GM21786 (cell line): Measurements from ENCODE around the gene MAP3K7.

Source experiments
- ATAC-seq: cut with Tn5 transposase; IDR thresholded peaks from one replicate; pipeline ENCODE4 v1.9.1; 2021; ENCODE audit not compliant: unreplicated experiment

MAP3K7 gene

GRCh38 chr6:90533615-90534336 is 53.1 kb downstream of the MAP3K7 start:
- no peak for ATAC-seq

- no peak for ATAC-seq
Observed at GRCh38 chr6:90530882-90531281, 56.0 kb downstream of the MAP3K7 start.

GRCh38 chr6:90525421-90525820 is 61.5 kb downstream of the MAP3K7 start:
- no peak for ATAC-seq

- no peak for ATAC-seq
Observed at GRCh38 chr6:90523779-90524310, 63.0 kb downstream of the MAP3K7 start.

- ATAC-seq, result no peak
Observed at GRCh38 chr6:90521955-90522354, 64.9 kb downstream of the MAP3K7 start.

- ATAC-seq, result no peak
Observed at GRCh38 chr6:90516074-90516660, 70.7 kb downstream of the MAP3K7 start.

GRCh38 chr6:90514496-90514895 is 72.4 kb downstream of the MAP3K7 start:
- ATAC-seq, result no peak

- no peak for ATAC-seq
Observed at GRCh38 chr6:90508753-90509152, 78.1 kb downstream of the MAP3K7 start.

GRCh38 chr6:90502866-90503407 is 83.9 kb downstream of the MAP3K7 start:
- peak; percentile 87 for ATAC-seq

GRCh38 chr6:90502381-90502780 is 84.5 kb downstream of the MAP3K7 start:
- no peak for ATAC-seq

GRCh38 chr6:90500458-90500857 is 86.4 kb downstream of the MAP3K7 start:
- no peak for ATAC-seq

- ATAC-seq, result no peak
Observed at GRCh38 chr6:90497411-90497810, 89.5 kb downstream of the MAP3K7 start.

- no peak for ATAC-seq
Observed at GRCh38 chr6:90496258-90497016, 90.4 kb downstream of the MAP3K7 start.

- no peak for ATAC-seq
Observed at GRCh38 chr6:90495216-90495817, 91.6 kb downstream of the MAP3K7 start.

GRCh38 chr6:90494067-90494780 is 92.6 kb downstream of the MAP3K7 start:
- ATAC-seq, result no peak

GRCh38 chr6:90493332-90493731 is 93.5 kb downstream of the MAP3K7 start:
- ATAC-seq, result no peak

- ATAC-seq, result no peak
Observed at GRCh38 chr6:90492798-90493197, 94.1 kb downstream of the MAP3K7 start.

GRCh38 chr6:90492369-90492768 is 94.5 kb downstream of the MAP3K7 start:
- ATAC-seq, result no peak

GRCh38 chr6:90490030-90490716 is 96.7 kb downstream of the MAP3K7 start:
- no peak for ATAC-seq

GRCh38 chr6:90488816-90489215 is 98.1 kb downstream of the MAP3K7 start:
- ATAC-seq, result no peak
